Heart left ventricle (tissue), 16 donors: ENCODE data around the gene GSG1L2. TPM values are rescaled to one million over a fixed set of nuclear protein-coding genes. Genes with fewer than 3 reads are reported as not detected.

Source experiments
- ATAC-seq, 4 donors: fragments of 200-7000 bp; cut with Tn5 transposase; one replicate each; pipeline ENCODE4 v1.9.1; 2020 to 2022; ENCODE audit warnings: moderate library complexity in 4 of 4, mild to moderate bottlenecking in 3 of 4, moderate number of reproducible peaks in 1 of 4
- DNase-seq, 5 donors: peaks; one replicate each; pipeline ENCODE4 v3.0.0-alpha.2; 2020
- H3K27ac ChIP-seq, 12 donors: fragments of 200-600 bp; sonication (generic) in 4 of 12; one replicate each; pipeline versions ENCODE4 v1.5.0 to v1.8.0; 2016 to 2022; ENCODE audit warnings: mild to moderate bottlenecking in 2 of 12
- H3K27me3 ChIP-seq, 9 donors: fragments of 200-600 bp; sonication (generic) in 2 of 9; one replicate each; pipeline versions ENCODE4 v1.5.1 to v1.8.0; 2016 to 2022; ENCODE audit warnings: mild to moderate bottlenecking in 3 of 9
- H3K36me3 ChIP-seq, 9 donors: fragments of 200-600 bp; sonication (generic) in 2 of 9; one replicate each; pipeline versions ENCODE4 v1.5.0 to v1.8.0; 2018 to 2022; ENCODE audit warnings: mild to moderate bottlenecking in 2 of 9
- H3K4me1 ChIP-seq, 12 donors: fragments of 200-600 bp; sonication (generic) in 4 of 12; one replicate each; pipeline versions ENCODE4 v1.5.0 to v1.8.0; 2016 to 2022; ENCODE audit warnings: mild to moderate bottlenecking in 3 of 12
- H3K4me3 ChIP-seq, 12 donors: fragments of 200-600 bp; sonication (generic) in 4 of 12; one replicate each; pipeline versions ENCODE4 v1.5.0 to v1.8.0; 2017 to 2022; ENCODE audit warnings: mild to moderate bottlenecking in 9 of 12, moderate library complexity in 4 of 12
- H3K9me3 ChIP-seq, 12 donors: fragments of 200-600 bp; sonication (generic) in 4 of 12; one replicate each; pipeline versions ENCODE4 v1.5.0 to v1.8.0; 2016 to 2022; ENCODE audit warnings: mild to moderate bottlenecking in 1 of 12
- POLR2A ChIP-seq, 2 donors: fragments of 450-650 bp; IDR thresholded peaks; one replicate each; pipeline ENCODE4 v1.6.1; 2017; ENCODE audit warnings: antibody characterized with exemption in 2 of 2, mild to moderate bottlenecking in 2 of 2, moderate library complexity in 2 of 2
- WGBS, 4 donors: extraction: QIAGEN DNeasy Blood & Tissue Kit in 2 of 4; methylation state at CpG; one replicate each; pipeline versions ENCODE4 v1.1.5 to v1.1.7; 2013 to 2018; 5-methylcytosine and 5-hydroxymethylcytosine counted together
- intact Hi-C, 10 donors: fragments of 100-400 bp; cut with DNase I; formaldehyde crosslinking; loops; one replicate each; pipeline versions ENCODE4 v1.11.1 to v1.14.2; 2022
- polyA plus RNA-seq, 2 donors: library from polyadenylated mRNA; stranded (reverse); fragments of 200-250 nt; gene quantifications; one replicate each; pipeline ENCODE4 v1.2.3, GENCODE V29; 2013
- total RNA-seq, 9 donors: library from RNA; depleted of rRNA in 2 of 9; stranded (reverse); fragments of >200 nt in 2 of 9; fragmentation: NEBNext Ultra II Directional in 3 of 9; extraction: Animal tissue kit (Norgen Biotek cat#: 25700) in 3 of 9; gene quantifications; one replicate each; pipeline versions ENCODE4 v1.1.0 to v1.2.4, GENCODE V29; 2016 to 2023
- TF ChIP-seq, protein P1 (sequence below), 12 donors: fragments of 200-600 bp; sonication (generic) in 4 of 12; IDR thresholded peaks; one replicate each; pipeline versions ENCODE4 v1.5.0 to v1.8.0; 2018 to 2022; ENCODE audit warnings: antibody characterized with exemption in 12 of 12, mild to moderate bottlenecking in 5 of 12
- donor health status: ischemic (EF 13 %, LVEDD 7.1; RV severe dilation, severe dysfunction).
- donor health status: healthy with polysubstance abuse.
- donor health status: DM: no; HTN: yes; CAD: no.
- donor health status: DM: no; HTN: no; CAD: no.
- donor health status: ischemic (EF 25% LVEDD 6.9; RV normal size, moderate dysfunction).
- donor health status: ischemic (EF 25% LVEDD 5.7; RV mildly dilated, moderate dysfunction).
- donor health status: healthy.
- donor health status: DM: yes; HTN: yes; CAD: no.
- donor health status: ischemic (EF 35%, LVEDD 5.7; RV mildly dilated, moderate dysfunction).
- donor health status: nonischemic (EF 11% LVEDD 7.7; RV severe dilation, severe dysfunction).
- donor health status: DM: yes; HTN: yes; CAD: no.
- donor health status: PGD.
- donor health status: ischemic (EF 29% LVEDD 5.4; RV normal size, mild dysfunction).
- donor health status: nonischemic (EF 23%, LVEDD 6.1; RV moderate dilation, normal function).

GSG1L2 gene
- total and polyA plus RNA-seq, 11 donors: not detected

DNA sequence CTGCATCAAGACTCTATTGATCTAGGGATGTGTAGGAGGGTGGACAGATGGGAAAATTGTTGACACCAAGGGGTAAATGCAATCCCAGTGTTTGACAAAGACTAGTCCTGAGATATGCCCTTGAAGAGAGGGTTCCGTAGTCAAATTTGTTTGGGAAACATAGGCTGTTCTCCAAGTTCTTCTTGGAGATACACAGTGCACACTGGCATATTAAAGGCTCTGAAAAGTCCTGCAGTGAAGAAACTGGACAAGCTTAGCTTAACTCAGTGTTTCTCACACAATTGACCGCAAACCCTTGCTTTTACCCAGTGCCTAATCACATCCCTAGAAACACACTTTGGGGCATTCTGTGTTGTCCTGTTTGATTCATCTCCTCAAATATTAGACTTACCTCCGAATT is 41.3 kb downstream of the GSG1L2 start:
- intact Hi-C loops: no loop called here
- no peak for TF ChIP-seq POLR2A (IDR thresholded peaks at IDR 0.05)
- TF ChIP-seq, protein P1, sequence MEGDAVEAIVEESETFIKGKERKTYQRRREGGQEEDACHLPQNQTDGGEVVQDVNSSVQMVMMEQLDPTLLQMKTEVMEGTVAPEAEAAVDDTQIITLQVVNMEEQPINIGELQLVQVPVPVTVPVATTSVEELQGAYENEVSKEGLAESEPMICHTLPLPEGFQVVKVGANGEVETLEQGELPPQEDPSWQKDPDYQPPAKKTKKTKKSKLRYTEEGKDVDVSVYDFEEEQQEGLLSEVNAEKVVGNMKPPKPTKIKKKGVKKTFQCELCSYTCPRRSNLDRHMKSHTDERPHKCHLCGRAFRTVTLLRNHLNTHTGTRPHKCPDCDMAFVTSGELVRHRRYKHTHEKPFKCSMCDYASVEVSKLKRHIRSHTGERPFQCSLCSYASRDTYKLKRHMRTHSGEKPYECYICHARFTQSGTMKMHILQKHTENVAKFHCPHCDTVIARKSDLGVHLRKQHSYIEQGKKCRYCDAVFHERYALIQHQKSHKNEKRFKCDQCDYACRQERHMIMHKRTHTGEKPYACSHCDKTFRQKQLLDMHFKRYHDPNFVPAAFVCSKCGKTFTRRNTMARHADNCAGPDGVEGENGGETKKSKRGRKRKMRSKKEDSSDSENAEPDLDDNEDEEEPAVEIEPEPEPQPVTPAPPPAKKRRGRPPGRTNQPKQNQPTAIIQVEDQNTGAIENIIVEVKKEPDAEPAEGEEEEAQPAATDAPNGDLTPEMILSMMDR (IDR thresholded peaks at IDR 0.05): no peak
- no peak overlapping the region for H3K4me3 ChIP-seq
- H3K27me3 ChIP-seq: peaks cover 0 to 27% (median 0%) of the 10 kb centered on the region in 9 donors
- no peak overlapping the region for H3K27ac ChIP-seq
- DNase-seq (no peak), ATAC-seq (no peak)
- H3K36me3 ChIP-seq: no peaks in the 10 kb centered on the region
- H3K9me3 ChIP-seq: peaks cover 0 to 11% (median 0%) of the 10 kb centered on the region in 12 donors
- WGBS, 4 donors: 89 to 98% (median 91%) methylated on average over 3 of the region's 3 CpGs
- H3K4me1 ChIP-seq: no peaks in the 10 kb centered on the region

DNA sequence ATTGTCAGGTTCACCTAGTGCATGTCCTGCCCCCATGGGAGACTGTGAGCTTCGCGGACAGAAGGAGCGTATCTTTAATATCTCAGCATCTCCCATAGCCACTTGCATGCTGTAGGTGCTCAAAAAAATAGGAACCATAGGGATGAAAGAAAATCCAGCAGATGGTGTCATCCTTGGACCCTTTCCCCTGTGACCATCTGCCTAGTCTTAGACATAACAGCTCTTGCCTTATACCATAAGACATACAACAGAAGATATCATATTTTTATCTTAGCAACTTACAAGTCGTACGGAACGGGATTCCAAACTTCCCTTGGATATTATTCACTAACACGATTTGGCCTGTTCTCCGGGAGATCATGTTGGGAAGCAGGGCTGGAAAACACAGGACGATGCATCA is 45.0 kb downstream of the GSG1L2 start:
- no peak for TF ChIP-seq POLR2A (IDR thresholded peaks at IDR 0.05)
- TF ChIP-seq, protein P1 (IDR thresholded peaks at IDR 0.05): no peak
- WGBS, 4 donors: 89 to 92% (median 90%) methylated on average over 9 of the region's 9 CpGs
- H3K27ac ChIP-seq: no peak overlapping the region
- no peaks in the 10 kb centered on the region for H3K36me3 ChIP-seq
- H3K4me1 ChIP-seq: no peaks in the 10 kb centered on the region
- peaks cover 0 to 11% (median 0%) of the 10 kb centered on the region in 12 donors for H3K9me3 ChIP-seq
- H3K4me3 ChIP-seq: no peak overlapping the region
- peaks cover 0 to 11% (median 0%) of the 10 kb centered on the region in 9 donors for H3K27me3 ChIP-seq
- ATAC-seq: no peak
- intact Hi-C loops: no loop called here
- no peak for DNase-seq

DNA sequence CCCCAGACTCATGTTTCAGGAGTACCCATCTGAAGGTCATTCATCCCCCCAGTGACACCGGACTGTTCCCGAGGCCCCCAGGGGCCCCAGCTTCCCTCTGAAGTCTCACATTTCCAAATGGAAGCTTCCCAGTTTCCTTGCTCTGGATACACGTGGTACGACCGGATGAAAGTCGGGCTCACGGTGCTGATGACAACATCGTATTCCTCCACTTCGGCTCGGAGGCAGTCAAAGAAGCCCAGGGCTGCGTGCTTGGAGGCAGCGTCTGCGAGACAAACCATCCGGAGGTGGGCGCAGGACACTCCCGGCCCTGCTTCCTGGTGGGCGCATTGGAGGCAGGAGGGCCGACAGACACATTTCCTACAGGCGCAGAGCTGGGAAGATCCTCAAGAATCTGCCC is 49.2 kb downstream of the GSG1L2 start:
- no peak for TF ChIP-seq POLR2A (IDR thresholded peaks at IDR 0.05)
- TF ChIP-seq, protein P1 (IDR thresholded peaks at IDR 0.05): no peak

GRCh38 chr17:9771465-9771864 is 50.4 kb downstream of the GSG1L2 start:
- no peak for ATAC-seq
- Histone ChIP-seq H3K27me3 (peaks cover 0 to 37% (median 0%) of the 10 kb centered on the region in 9 donors), H3K36me3 (no peaks in the 10 kb centered on the region)

More for the DNA sequence above, 49.2 kb downstream of the GSG1L2 start:
- DNase-seq: no peak
- H3K36me3 ChIP-seq: no peaks in the 10 kb centered on the region
- peaks cover 0 to 11% (median 0%) of the 10 kb centered on the region in 12 donors for H3K9me3 ChIP-seq
- ATAC-seq: no peak
- WGBS, 4 donors: 72 to 85% (median 81%) methylated on average over 17 to 19 of the region's 19 CpGs
- intact Hi-C loops: no loop called here
- no peak overlapping the region for H3K4me3 ChIP-seq
- H3K27ac ChIP-seq: no peak overlapping the region
- no peaks in the 10 kb centered on the region for H3K4me1 ChIP-seq
- peaks cover 0 to 29% (median 0%) of the 10 kb centered on the region in 9 donors for H3K27me3 ChIP-seq

More at GRCh38 chr17:9771465-9771864, 50.4 kb downstream of the GSG1L2 start:
- no peak for DNase-seq
- intact Hi-C loops: no loop called here
- 90 to 95% (median 92%) methylated on average over 25 to 27 of the region's 27 CpGs for WGBS, 4 donors
- TF ChIP-seq POLR2A (IDR thresholded peaks at IDR 0.05): no peak
- TF ChIP-seq, protein P1 (IDR thresholded peaks at IDR 0.05): no peak
- H3K4me1 ChIP-seq: peaks cover 0 to 2% (median 0%) of the 10 kb centered on the region in 12 donors
- H3K4me3 ChIP-seq: no peak overlapping the region
- peaks cover 0 to 7% (median 0%) of the 10 kb centered on the region in 12 donors for H3K9me3 ChIP-seq
- no peak overlapping the region for H3K27ac ChIP-seq
